ENCODE measurements around the gene SMIM1.

SMIM1 gene

DNA sequence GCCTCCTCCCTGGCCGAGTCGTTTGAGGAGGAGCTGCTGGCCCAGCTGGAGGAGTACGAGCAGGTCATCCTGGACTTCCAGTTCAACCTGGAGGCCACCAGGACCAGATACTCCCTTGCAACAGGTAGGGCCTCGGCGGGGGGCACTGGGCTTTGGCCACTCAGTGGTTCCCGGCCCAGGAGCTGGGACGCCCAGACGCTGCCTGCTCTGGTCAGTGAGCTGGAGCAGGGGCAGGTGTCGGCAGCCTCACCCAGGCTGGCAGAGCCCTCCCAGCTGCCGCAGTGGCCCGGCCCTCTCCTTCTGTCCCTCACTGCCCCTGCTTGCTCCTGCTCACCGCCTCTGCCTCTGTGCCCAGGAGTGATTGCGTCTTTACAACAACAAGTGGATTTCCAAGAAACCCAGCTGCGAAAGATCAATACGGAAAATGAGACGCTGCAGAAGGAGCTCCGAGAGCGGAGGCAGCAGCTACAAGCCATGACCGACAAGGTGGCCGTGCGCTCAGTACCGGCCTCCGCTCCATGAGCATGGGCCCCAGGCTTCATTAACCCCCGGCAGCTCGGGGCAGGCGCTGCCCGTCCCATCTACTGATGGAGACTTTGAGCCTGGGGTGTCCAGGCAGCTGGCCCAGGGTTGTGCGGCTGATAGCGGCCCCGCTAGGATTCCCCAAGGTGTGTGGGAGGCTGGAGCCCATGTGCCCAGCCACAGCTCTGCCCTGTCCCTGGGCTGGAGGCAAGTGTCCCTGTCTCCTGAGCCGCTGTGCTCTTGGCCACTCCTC lies 9.0 kb upstream of the SMIM1 start:
- TF ChIP-seq, protein P1, sequence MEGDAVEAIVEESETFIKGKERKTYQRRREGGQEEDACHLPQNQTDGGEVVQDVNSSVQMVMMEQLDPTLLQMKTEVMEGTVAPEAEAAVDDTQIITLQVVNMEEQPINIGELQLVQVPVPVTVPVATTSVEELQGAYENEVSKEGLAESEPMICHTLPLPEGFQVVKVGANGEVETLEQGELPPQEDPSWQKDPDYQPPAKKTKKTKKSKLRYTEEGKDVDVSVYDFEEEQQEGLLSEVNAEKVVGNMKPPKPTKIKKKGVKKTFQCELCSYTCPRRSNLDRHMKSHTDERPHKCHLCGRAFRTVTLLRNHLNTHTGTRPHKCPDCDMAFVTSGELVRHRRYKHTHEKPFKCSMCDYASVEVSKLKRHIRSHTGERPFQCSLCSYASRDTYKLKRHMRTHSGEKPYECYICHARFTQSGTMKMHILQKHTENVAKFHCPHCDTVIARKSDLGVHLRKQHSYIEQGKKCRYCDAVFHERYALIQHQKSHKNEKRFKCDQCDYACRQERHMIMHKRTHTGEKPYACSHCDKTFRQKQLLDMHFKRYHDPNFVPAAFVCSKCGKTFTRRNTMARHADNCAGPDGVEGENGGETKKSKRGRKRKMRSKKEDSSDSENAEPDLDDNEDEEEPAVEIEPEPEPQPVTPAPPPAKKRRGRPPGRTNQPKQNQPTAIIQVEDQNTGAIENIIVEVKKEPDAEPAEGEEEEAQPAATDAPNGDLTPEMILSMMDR (IDR thresholded peaks at IDR 0.05; ENCODE audit: low read depth, low read length), result no peak
- H3K4me3 ChIP-seq (replicated peaks in 1 of 2; ENCODE audit: low read depth in 2 of 2, low read length in 2 of 2), result no peak overlapping the region
- DNase-seq (ENCODE audit: low read depth in 2 of 2), result no peak

DNA sequence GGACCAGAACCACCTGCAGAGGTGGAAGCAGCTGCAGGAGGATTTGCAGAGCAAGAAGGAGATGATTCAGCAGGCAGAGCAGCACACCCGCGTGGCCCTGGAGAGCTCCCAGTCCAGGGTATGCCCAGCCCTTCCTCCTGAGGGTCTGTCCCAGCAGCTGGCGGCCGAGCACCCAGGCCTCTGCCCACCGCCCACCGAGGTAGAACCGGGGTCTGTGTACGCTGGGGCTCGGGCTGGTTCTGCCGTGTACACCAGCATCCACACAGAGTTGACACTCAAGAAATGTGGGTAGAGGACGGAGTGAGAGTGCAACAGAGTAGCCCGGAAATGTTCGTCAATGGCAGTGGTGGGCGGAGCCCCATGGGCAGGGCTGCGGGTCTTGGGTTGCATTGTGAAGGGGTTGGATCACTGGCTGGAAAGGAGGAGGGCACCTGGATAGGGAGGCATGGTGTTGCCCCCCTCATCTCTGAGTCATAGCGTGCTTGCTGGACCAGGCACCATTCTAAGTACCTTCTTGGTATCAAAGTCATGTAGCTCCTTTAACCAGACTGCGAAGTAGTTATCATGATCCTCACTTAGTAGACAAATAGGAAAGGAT lies 5.1 kb upstream of the SMIM1 start:
- DNase-seq (ENCODE audit: low read depth in 2 of 2), result no peak
- TF ChIP-seq, protein P1 (IDR thresholded peaks at IDR 0.05; ENCODE audit: low read depth, low read length), result no peak
- H3K4me3 ChIP-seq (replicated peaks in 1 of 2; ENCODE audit: low read depth in 2 of 2, low read length in 2 of 2), result no peak overlapping the region

DNA sequence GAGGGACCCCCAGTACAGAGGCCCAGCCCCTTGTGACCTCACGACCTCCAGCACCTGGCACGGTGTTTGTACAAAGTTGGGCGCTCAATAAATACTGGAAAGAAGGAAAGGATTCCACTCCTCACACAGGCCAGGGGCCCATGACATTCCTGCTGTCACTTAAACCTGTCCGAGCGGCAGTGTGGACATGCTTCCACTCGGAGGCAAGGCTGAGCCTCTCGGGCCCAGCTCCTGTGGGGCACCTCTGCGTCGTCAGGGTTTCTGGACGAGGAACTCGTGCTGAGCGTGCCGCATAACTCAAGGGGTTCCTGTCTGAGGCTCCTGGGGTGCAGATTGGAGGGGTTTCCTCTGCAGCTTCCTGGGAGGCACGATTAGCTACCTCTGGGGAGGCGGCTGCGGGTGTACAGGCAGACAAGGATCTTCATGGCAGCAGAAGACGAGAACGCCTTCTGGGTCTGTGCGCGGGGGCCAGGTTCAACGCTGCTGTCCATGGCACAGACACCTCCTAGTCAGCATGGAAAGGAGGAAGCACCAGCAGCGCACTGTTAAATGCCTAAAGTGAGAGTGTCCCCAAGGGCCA lies 3.6 kb upstream of the SMIM1 start:
- H3K4me3 ChIP-seq (replicated peaks in 1 of 2; ENCODE audit: low read depth in 2 of 2, low read length in 2 of 2), result no peak overlapping the region
- DNase-seq (ENCODE audit: low read depth in 2 of 2), result no peak
- TF ChIP-seq, protein P1 (IDR thresholded peaks at IDR 0.05; ENCODE audit: low read depth, low read length), result no peak

DNA sequence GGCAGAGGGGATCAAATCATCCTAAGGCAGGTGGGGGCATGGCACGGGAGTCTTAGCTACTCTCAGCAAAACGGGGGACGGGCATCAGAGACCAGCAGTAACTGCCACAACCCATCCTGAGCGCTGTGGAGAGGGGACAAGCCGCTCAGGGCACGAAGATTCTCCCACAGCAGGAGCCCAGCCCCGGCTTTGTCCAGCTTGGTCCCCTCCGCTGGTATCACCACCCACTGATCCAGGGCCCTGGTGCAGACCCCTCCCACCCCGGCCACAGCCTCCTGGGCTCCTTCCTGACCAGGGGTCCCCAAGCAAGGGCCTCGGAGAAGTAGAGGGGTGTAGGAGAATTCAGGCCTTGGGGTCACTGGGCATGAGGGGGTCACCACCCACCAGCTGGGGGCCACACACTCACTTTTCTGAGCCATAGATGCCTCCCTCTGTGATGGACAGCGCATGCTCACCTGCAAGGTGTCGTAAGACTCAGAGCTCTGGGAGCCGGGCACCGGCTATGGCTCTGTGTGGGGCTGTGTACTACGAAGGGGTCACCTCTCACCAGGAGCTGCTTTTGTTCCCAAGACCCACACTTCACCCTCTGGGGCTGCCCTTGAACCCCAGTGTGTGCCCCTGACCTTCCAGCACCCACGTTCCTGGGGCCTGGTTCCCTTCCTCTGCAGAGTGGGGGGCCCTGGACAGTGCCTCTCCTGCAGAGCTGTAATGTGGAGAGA lies 2.3 kb upstream of the SMIM1 start:
- DNase-seq (ENCODE audit: low read depth in 2 of 2), result no peak
- TF ChIP-seq, protein P1 (IDR thresholded peaks at IDR 0.05; ENCODE audit: low read depth, low read length), result no peak

DNA sequence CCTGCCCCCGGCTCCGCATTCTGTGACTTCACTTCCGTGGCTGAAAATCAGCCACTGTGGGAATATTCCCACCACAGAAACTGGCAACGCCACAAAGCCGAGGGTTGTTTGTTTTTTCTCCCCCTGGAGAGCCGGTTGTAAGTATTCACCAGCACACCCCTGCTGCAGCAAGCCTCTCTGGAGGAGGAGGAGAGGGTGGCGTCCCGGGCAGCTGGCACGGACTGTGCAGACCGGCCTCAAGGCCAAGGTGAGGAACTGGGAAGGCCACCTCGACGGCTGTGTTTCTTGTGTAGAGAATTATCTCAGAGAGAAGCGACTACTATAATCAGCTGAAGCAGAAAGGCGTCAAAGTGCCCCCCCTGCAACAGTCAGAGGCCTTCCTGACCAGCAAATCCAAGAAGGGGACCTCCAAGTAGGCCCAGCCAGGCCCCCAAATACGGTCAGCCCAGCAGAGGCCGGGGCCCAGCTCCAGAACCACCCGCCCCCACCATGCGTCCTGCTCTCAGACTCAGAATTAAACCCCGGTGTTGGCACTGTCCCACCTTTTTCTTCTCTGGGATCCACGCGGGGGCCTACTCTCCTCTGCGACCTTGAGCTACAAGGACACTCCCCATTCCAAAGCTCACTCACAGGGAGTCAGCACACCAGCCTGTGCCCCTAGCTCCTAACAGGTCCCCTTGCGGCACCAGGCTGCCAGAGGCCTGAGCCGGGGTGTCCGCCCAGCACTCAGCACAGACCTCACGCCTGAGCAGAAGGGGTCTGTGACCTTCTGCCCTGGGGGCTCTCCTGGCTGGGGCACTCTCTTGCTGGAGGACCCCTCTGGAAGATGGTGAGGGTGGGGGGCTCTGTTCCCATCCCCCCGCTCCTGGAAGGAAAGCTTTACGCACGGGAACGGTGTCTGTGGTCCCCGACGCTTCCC lies 1.2 kb upstream of the SMIM1 start:
- TF ChIP-seq, protein P1 (IDR thresholded peaks at IDR 0.05; ENCODE audit: low read depth, low read length), result no peak
- DNase-seq (ENCODE audit: low read depth in 2 of 2), result no peak
- peak overlapping the region; percentile 51 to 52 for H3K4me3 ChIP-seq (replicated peaks in 1 of 2; ENCODE audit: low read depth in 2 of 2, low read length in 2 of 2)

More for the DNA sequence above, 2.3 kb upstream of the SMIM1 start:
- no peak overlapping the region for H3K4me3 ChIP-seq (replicated peaks in 1 of 2; ENCODE audit: low read depth in 2 of 2, low read length in 2 of 2)

All from cardiac fibroblast (primary cell).